ENCODE measurements around the gene ABHD16B.

ABHD16B gene

GRCh38 chr20:63896264-63897105 lies 35.2 kb downstream of the ABHD16B start:
- DNase-seq (ENCODE audit: low read depth, low spot score): no peak
- no CpG with 5 or more reads among the region's 18 CpGs for WGBS (ENCODE audit: insufficient coverage, insufficient read length)
- H3K4me1 ChIP-seq (ENCODE audit: control insufficient read depth, insufficient read depth, low read length): peaks cover 1% of the 10 kb centered on the region
- no peak overlapping the region for H3K4me3 ChIP-seq (ENCODE audit: low read length)
- H3K27ac ChIP-seq (ENCODE audit: low read length): no peak overlapping the region
- no peaks in the 10 kb centered on the region for H3K9me3 ChIP-seq (ENCODE audit: control insufficient read depth, insufficient read depth, low read length)
- no peaks in the 10 kb centered on the region for H3K27me3 ChIP-seq (ENCODE audit: control insufficient read depth, insufficient read depth, low read length)
- H3K36me3 ChIP-seq (ENCODE audit: control insufficient read depth, insufficient read depth, low read length): no peaks in the 10 kb centered on the region

- no peaks in the 10 kb centered on the region for H3K9me3 ChIP-seq (ENCODE audit: control insufficient read depth, insufficient read depth, low read length)
- no peaks in the 10 kb centered on the region for H3K27me3 ChIP-seq (ENCODE audit: control insufficient read depth, insufficient read depth, low read length)
- no peaks in the 10 kb centered on the region for H3K36me3 ChIP-seq (ENCODE audit: control insufficient read depth, insufficient read depth, low read length)
- H3K4me3 ChIP-seq (ENCODE audit: low read length): no peak overlapping the region
- peaks cover 1% of the 10 kb centered on the region for H3K4me1 ChIP-seq (ENCODE audit: control insufficient read depth, insufficient read depth, low read length)
- WGBS (ENCODE audit: insufficient coverage, insufficient read length): no CpG with 5 or more reads among the region's 6 CpGs
- DNase-seq (ENCODE audit: low read depth, low spot score): no peak
- no peak overlapping the region for H3K27ac ChIP-seq (ENCODE audit: low read length)
Measured at GRCh38 chr20:63897978-63898561, 36.8 kb downstream of the ABHD16B start.

GRCh38 chr20:63898882-63899558 lies 37.7 kb downstream of the ABHD16B start:
- Histone ChIP-seq H3K9me3 (ENCODE audit: control insufficient read depth, insufficient read depth, low read length) (no peaks in the 10 kb centered on the region), H3K4me3 (ENCODE audit: low read length) (no peak overlapping the region), H3K27ac (ENCODE audit: low read length) (no peak overlapping the region), H3K4me1 (ENCODE audit: control insufficient read depth, insufficient read depth, low read length) (peaks cover under 1% of the 10 kb centered on the region), H3K27me3 (ENCODE audit: control insufficient read depth, insufficient read depth, low read length) (no peaks in the 10 kb centered on the region), H3K36me3 (ENCODE audit: control insufficient read depth, insufficient read depth, low read length) (no peaks in the 10 kb centered on the region)
- DNase-seq (ENCODE audit: low read depth, low spot score): no peak
- no CpG with 5 or more reads among the region's 10 CpGs for WGBS (ENCODE audit: insufficient coverage, insufficient read length)

GRCh38 chr20:63900413-63900812 lies 39.1 kb downstream of the ABHD16B start:
- H3K27me3 ChIP-seq (ENCODE audit: control insufficient read depth, insufficient read depth, low read length): no peaks in the 10 kb centered on the region
- WGBS (ENCODE audit: insufficient coverage, insufficient read length): no CpG with 5 or more reads among the region's 3 CpGs
- no peaks in the 10 kb centered on the region for H3K9me3 ChIP-seq (ENCODE audit: control insufficient read depth, insufficient read depth, low read length)
- DNase-seq (ENCODE audit: low read depth, low spot score): no peak
- H3K36me3 ChIP-seq (ENCODE audit: control insufficient read depth, insufficient read depth, low read length): no peaks in the 10 kb centered on the region
- H3K27ac ChIP-seq (ENCODE audit: low read length): no peak overlapping the region
- no peak overlapping the region for H3K4me3 ChIP-seq (ENCODE audit: low read length)
- no peaks in the 10 kb centered on the region; the same call in 1 of the 2 replicates for H3K4me1 ChIP-seq (ENCODE audit: control insufficient read depth, insufficient read depth, low read length)

- DNase-seq (ENCODE audit: low read depth, low spot score): no peak
- H3K27ac ChIP-seq (ENCODE audit: low read length): no peak overlapping the region
- H3K36me3 ChIP-seq (ENCODE audit: control insufficient read depth, insufficient read depth, low read length): no peaks in the 10 kb centered on the region
- H3K4me3 ChIP-seq (ENCODE audit: low read length): no peak overlapping the region
- no peaks in the 10 kb centered on the region for H3K27me3 ChIP-seq (ENCODE audit: control insufficient read depth, insufficient read depth, low read length)
- no CpG with 5 or more reads among the region's 11 CpGs for WGBS (ENCODE audit: insufficient coverage, insufficient read length)
- no peaks in the 10 kb centered on the region for H3K9me3 ChIP-seq (ENCODE audit: control insufficient read depth, insufficient read depth, low read length)
- H3K4me1 ChIP-seq (ENCODE audit: control insufficient read depth, insufficient read depth, low read length): no peaks in the 10 kb centered on the region
Measured at GRCh38 chr20:63903796-63904561, 42.7 kb downstream of the ABHD16B start.

GRCh38 chr20:63908008-63908682 lies 46.8 kb downstream of the ABHD16B start:
- WGBS (ENCODE audit: insufficient coverage, insufficient read length): no CpG with 5 or more reads among the region's 16 CpGs
- Histone ChIP-seq H3K9me3 (ENCODE audit: control insufficient read depth, insufficient read depth, low read length) (no peaks in the 10 kb centered on the region), H3K4me1 (ENCODE audit: control insufficient read depth, insufficient read depth, low read length) (no peaks in the 10 kb centered on the region), H3K27me3 (ENCODE audit: control insufficient read depth, insufficient read depth, low read length) (no peaks in the 10 kb centered on the region), H3K36me3 (ENCODE audit: control insufficient read depth, insufficient read depth, low read length) (no peaks in the 10 kb centered on the region), H3K27ac (ENCODE audit: low read length) (no peak overlapping the region), H3K4me3 (ENCODE audit: low read length) (no peak overlapping the region)
- no peak for DNase-seq (ENCODE audit: low read depth, low spot score)

GRCh38 chr20:63911176-63911575 lies 49.9 kb downstream of the ABHD16B start:
- Histone ChIP-seq H3K9me3 (ENCODE audit: control insufficient read depth, insufficient read depth, low read length) (no peaks in the 10 kb centered on the region), H3K27me3 (ENCODE audit: control insufficient read depth, insufficient read depth, low read length) (no peaks in the 10 kb centered on the region), H3K36me3 (ENCODE audit: control insufficient read depth, insufficient read depth, low read length) (no peaks in the 10 kb centered on the region), H3K4me1 (ENCODE audit: control insufficient read depth, insufficient read depth, low read length) (no peaks in the 10 kb centered on the region), H3K4me3 (ENCODE audit: low read length) (no peak overlapping the region), H3K27ac (ENCODE audit: low read length) (no peak overlapping the region)
- no CpG with 5 or more reads among the region's 12 CpGs for WGBS (ENCODE audit: insufficient coverage, insufficient read length)
- DNase-seq (ENCODE audit: low read depth, low spot score): no peak
